ENCODE data around the gene SKOR1.

Gene SKOR1

GRCh38 chr15:67807141-67807540 lies 18.2 kb upstream of the SKOR1 start:
- Histone ChIP-seq H3K9me3 (ENCODE audit: control insufficient read depth, insufficient read depth, low read length) (no peaks in the 10 kb centered on the region), H3K36me3 (ENCODE audit: control insufficient read depth, insufficient read depth, low read length) (no peaks in the 10 kb centered on the region), H3K27ac (ENCODE audit: low read length) (no peak overlapping the region), H3K4me1 (ENCODE audit: control insufficient read depth, insufficient read depth, low read length) (peaks cover 18% of the 10 kb centered on the region), H3K27me3 (ENCODE audit: control insufficient read depth, insufficient read depth, low read length) (no peaks in the 10 kb centered on the region), H3K4me3 (ENCODE audit: low read length) (no peak overlapping the region)
- no peak for DNase-seq (ENCODE audit: low read depth, low spot score)
- WGBS (ENCODE audit: insufficient coverage, insufficient read length), result no CpG with 5 or more reads among the region's 5 CpGs

GRCh38 chr15:67807836-67808235 lies 17.5 kb upstream of the SKOR1 start:
- Histone ChIP-seq H3K27me3 (ENCODE audit: control insufficient read depth, insufficient read depth, low read length) (no peaks in the 10 kb centered on the region), H3K9me3 (ENCODE audit: control insufficient read depth, insufficient read depth, low read length) (no peaks in the 10 kb centered on the region), H3K27ac (ENCODE audit: low read length) (no peak overlapping the region), H3K4me1 (ENCODE audit: control insufficient read depth, insufficient read depth, low read length) (peaks cover 18% of the 10 kb centered on the region), H3K36me3 (ENCODE audit: control insufficient read depth, insufficient read depth, low read length) (no peaks in the 10 kb centered on the region), H3K4me3 (ENCODE audit: low read length) (no peak overlapping the region)
- WGBS (ENCODE audit: insufficient coverage, insufficient read length), result no CpG with 5 or more reads among the region's 7 CpGs
- DNase-seq (ENCODE audit: low read depth, low spot score), result no peak

- WGBS (ENCODE audit: insufficient coverage, insufficient read length), result no CpG with 5 or more reads among the region's 7 CpGs
- no peak for DNase-seq (ENCODE audit: low read depth, low spot score)
- no peak overlapping the region for H3K27ac ChIP-seq (ENCODE audit: low read length)
- H3K9me3 ChIP-seq (ENCODE audit: control insufficient read depth, insufficient read depth, low read length), result no peaks in the 10 kb centered on the region
- H3K36me3 ChIP-seq (ENCODE audit: control insufficient read depth, insufficient read depth, low read length), result no peaks in the 10 kb centered on the region
- H3K27me3 ChIP-seq (ENCODE audit: control insufficient read depth, insufficient read depth, low read length), result no peaks in the 10 kb centered on the region
- H3K4me3 ChIP-seq (ENCODE audit: low read length), result no peak overlapping the region
- peaks cover 16% of the 10 kb centered on the region for H3K4me1 ChIP-seq (ENCODE audit: control insufficient read depth, insufficient read depth, low read length)
These were observed 16.5 kb upstream of the SKOR1 start for GRCh38 chr15:67808821-67809220.

GRCh38 chr15:67809441-67809840 lies 15.9 kb upstream of the SKOR1 start:
- Histone ChIP-seq H3K27me3 (ENCODE audit: control insufficient read depth, insufficient read depth, low read length) (no peaks in the 10 kb centered on the region), H3K9me3 (ENCODE audit: control insufficient read depth, insufficient read depth, low read length) (no peaks in the 10 kb centered on the region), H3K36me3 (ENCODE audit: control insufficient read depth, insufficient read depth, low read length) (no peaks in the 10 kb centered on the region), H3K4me3 (ENCODE audit: low read length) (no peak overlapping the region), H3K4me1 (ENCODE audit: control insufficient read depth, insufficient read depth, low read length) (peaks cover 11% of the 10 kb centered on the region), H3K27ac (ENCODE audit: low read length) (no peak overlapping the region)
- DNase-seq (ENCODE audit: low read depth, low spot score), result no peak
- WGBS (ENCODE audit: insufficient coverage, insufficient read length), result no CpG with 5 or more reads among the region's 5 CpGs

- WGBS (ENCODE audit: insufficient coverage, insufficient read length), result no CpG with 5 or more reads among the region's 6 CpGs
These were observed 15.4 kb upstream of the SKOR1 start for GRCh38 chr15:67809866-67810265.

GRCh38 chr15:67812241-67812644 lies 13.1 kb upstream of the SKOR1 start:
- no peak overlapping the region for H3K4me3 ChIP-seq (ENCODE audit: low read length)
- H3K4me1 ChIP-seq (ENCODE audit: control insufficient read depth, insufficient read depth, low read length), result peaks cover 2% of the 10 kb centered on the region; the same call in 1 of the 2 replicates
- WGBS (ENCODE audit: insufficient coverage, insufficient read length), result no CpG with 5 or more reads among the region's 11 CpGs
- no peaks in the 10 kb centered on the region for H3K9me3 ChIP-seq (ENCODE audit: control insufficient read depth, insufficient read depth, low read length)
- H3K27me3 ChIP-seq (ENCODE audit: control insufficient read depth, insufficient read depth, low read length), result no peaks in the 10 kb centered on the region
- H3K36me3 ChIP-seq (ENCODE audit: control insufficient read depth, insufficient read depth, low read length), result no peaks in the 10 kb centered on the region
- no peak overlapping the region for H3K27ac ChIP-seq (ENCODE audit: low read length)
- no peak for DNase-seq (ENCODE audit: low read depth, low spot score)

More at GRCh38 chr15:67809866-67810265, 15.4 kb upstream of the SKOR1 start:
- DNase-seq (ENCODE audit: low read depth, low spot score), result no peak
- H3K36me3 ChIP-seq (ENCODE audit: control insufficient read depth, insufficient read depth, low read length), result no peaks in the 10 kb centered on the region
- peaks cover 7% of the 10 kb centered on the region for H3K4me1 ChIP-seq (ENCODE audit: control insufficient read depth, insufficient read depth, low read length)
- no peak overlapping the region for H3K4me3 ChIP-seq (ENCODE audit: low read length)
- no peak overlapping the region for H3K27ac ChIP-seq (ENCODE audit: low read length)
- H3K27me3 ChIP-seq (ENCODE audit: control insufficient read depth, insufficient read depth, low read length), result no peaks in the 10 kb centered on the region
- H3K9me3 ChIP-seq (ENCODE audit: control insufficient read depth, insufficient read depth, low read length), result no peaks in the 10 kb centered on the region

GRCh38 chr15:67813104-67813634 lies 12.1 kb upstream of the SKOR1 start:
- Histone ChIP-seq H3K36me3 (ENCODE audit: control insufficient read depth, insufficient read depth, low read length) (no peaks in the 10 kb centered on the region), H3K4me1 (ENCODE audit: control insufficient read depth, insufficient read depth, low read length) (peaks cover 2% of the 10 kb centered on the region; the same call in 1 of the 2 replicates), H3K4me3 (ENCODE audit: low read length) (no peak overlapping the region), H3K27me3 (ENCODE audit: control insufficient read depth, insufficient read depth, low read length) (peaks cover 3% of the 10 kb centered on the region; the same call in 1 of the 2 replicates), H3K27ac (ENCODE audit: low read length) (no peak overlapping the region), H3K9me3 (ENCODE audit: control insufficient read depth, insufficient read depth, low read length) (no peaks in the 10 kb centered on the region)
- no peak for DNase-seq (ENCODE audit: low read depth, low spot score)
- no CpG with 5 or more reads among the region's 3 CpGs for WGBS (ENCODE audit: insufficient coverage, insufficient read length)

- no peaks in the 10 kb centered on the region for H3K36me3 ChIP-seq (ENCODE audit: control insufficient read depth, insufficient read depth, low read length)
- no peak for DNase-seq (ENCODE audit: low read depth, low spot score)
- peaks cover 20% of the 10 kb centered on the region for H3K27me3 ChIP-seq (ENCODE audit: control insufficient read depth, insufficient read depth, low read length)
- H3K27ac ChIP-seq (ENCODE audit: low read length), result no peak overlapping the region
- no CpG with 5 or more reads among the region's 5 CpGs for WGBS (ENCODE audit: insufficient coverage, insufficient read length)
- H3K4me3 ChIP-seq (ENCODE audit: low read length), result no peak overlapping the region
- peaks cover 2% of the 10 kb centered on the region; the same call in 1 of the 2 replicates for H3K4me1 ChIP-seq (ENCODE audit: control insufficient read depth, insufficient read depth, low read length)
- H3K9me3 ChIP-seq (ENCODE audit: control insufficient read depth, insufficient read depth, low read length), result no peaks in the 10 kb centered on the region
These were observed 10.2 kb upstream of the SKOR1 start for GRCh38 chr15:67815036-67815592.

- DNase-seq (ENCODE audit: low read depth, low spot score), result no peak
- no peaks in the 10 kb centered on the region for H3K36me3 ChIP-seq (ENCODE audit: control insufficient read depth, insufficient read depth, low read length)
- H3K27ac ChIP-seq (ENCODE audit: low read length), result no peak overlapping the region
- H3K4me1 ChIP-seq (ENCODE audit: control insufficient read depth, insufficient read depth, low read length), result peaks cover 2% of the 10 kb centered on the region
- H3K4me3 ChIP-seq (ENCODE audit: low read length), result no peak overlapping the region
- H3K27me3 ChIP-seq (ENCODE audit: control insufficient read depth, insufficient read depth, low read length), result peaks cover 36% of the 10 kb centered on the region
- no CpG with 5 or more reads among the region's 3 CpGs for WGBS (ENCODE audit: insufficient coverage, insufficient read length)
- no peaks in the 10 kb centered on the region for H3K9me3 ChIP-seq (ENCODE audit: control insufficient read depth, insufficient read depth, low read length)
These were observed 8.6 kb upstream of the SKOR1 start for GRCh38 chr15:67816668-67817067.

- peaks cover 52% of the 10 kb centered on the region for H3K27me3 ChIP-seq (ENCODE audit: control insufficient read depth, insufficient read depth, low read length)
- no peaks in the 10 kb centered on the region for H3K36me3 ChIP-seq (ENCODE audit: control insufficient read depth, insufficient read depth, low read length)
- no peak overlapping the region for H3K4me3 ChIP-seq (ENCODE audit: low read length)
- H3K27ac ChIP-seq (ENCODE audit: low read length), result no peak overlapping the region
- no peaks in the 10 kb centered on the region; the same call in 1 of the 2 replicates for H3K4me1 ChIP-seq (ENCODE audit: control insufficient read depth, insufficient read depth, low read length)
- no CpG with 5 or more reads among the region's 3 CpGs for WGBS (ENCODE audit: insufficient coverage, insufficient read length)
- no peaks in the 10 kb centered on the region for H3K9me3 ChIP-seq (ENCODE audit: control insufficient read depth, insufficient read depth, low read length)
- DNase-seq (ENCODE audit: low read depth, low spot score), result no peak
These were observed 6.8 kb upstream of the SKOR1 start for GRCh38 chr15:67818464-67818863.

GRCh38 chr15:67819636-67820035 lies 5.7 kb upstream of the SKOR1 start:
- Histone ChIP-seq H3K9me3 (ENCODE audit: control insufficient read depth, insufficient read depth, low read length) (no peaks in the 10 kb centered on the region), H3K36me3 (ENCODE audit: control insufficient read depth, insufficient read depth, low read length) (no peaks in the 10 kb centered on the region), H3K27ac (ENCODE audit: low read length) (no peak overlapping the region), H3K4me1 (ENCODE audit: control insufficient read depth, insufficient read depth, low read length) (peaks cover 2% of the 10 kb centered on the region; the same call in 1 of the 2 replicates), H3K4me3 (ENCODE audit: low read length) (no peak overlapping the region), H3K27me3 (ENCODE audit: control insufficient read depth, insufficient read depth, low read length) (peaks cover 64% of the 10 kb centered on the region)
- WGBS (ENCODE audit: insufficient coverage, insufficient read length), result no CpG with 5 or more reads among the region's 19 CpGs
- DNase-seq (ENCODE audit: low read depth, low spot score), result no peak

Measured in iPS DF 6.9 (cell line).